Retinal pigment epithelial cell (primary cell): Measurements from ENCODE around the gene PPP1R13B.

ENCODE experiments used
- DNase-seq: peaks from one replicate; pipeline ENCODE4 v3.0.0-alpha.2; 2010; ENCODE audit warnings: low read depth
- H3K4me3 ChIP-seq: 2 replicates; pipeline ENCODE4 v1.5.1; 2011; ENCODE audit warnings: mild to moderate bottlenecking, low read length, control low read depth, moderate library complexity
- CTCF ChIP-seq: conservative IDR thresholded peaks from 2 replicates; pipeline ENCODE4 v1.5.1; 2011; ENCODE audit warnings: low read depth, low read length, control low read depth, inconsistent platforms

Gene PPP1R13B

GRCh38 chr14:103711516-103712431, 135.6 kb downstream of the PPP1R13B start:
- no peak overlapping the region for H3K4me3 ChIP-seq
- DNase-seq, result no peak
- no peak for TF ChIP-seq CTCF

- DNase-seq, result no peak
- H3K4me3 ChIP-seq, result no peak overlapping the region
- no peak for TF ChIP-seq CTCF
These were observed 136.5 kb downstream of the PPP1R13B start for GRCh38 chr14:103710771-103711377.

- no peak for TF ChIP-seq CTCF
- H3K4me3 ChIP-seq, result no peak overlapping the region
- no peak for DNase-seq
These were observed 137.6 kb downstream of the PPP1R13B start for GRCh38 chr14:103709814-103710213.

GRCh38 chr14:103708750-103709187, 138.6 kb downstream of the PPP1R13B start:
- TF ChIP-seq CTCF, result no peak
- no peak for DNase-seq
- H3K4me3 ChIP-seq, result no peak overlapping the region

- TF ChIP-seq CTCF, result no peak
- DNase-seq, result no peak
- no peak overlapping the region for H3K4me3 ChIP-seq
These were observed 139.8 kb downstream of the PPP1R13B start for GRCh38 chr14:103707329-103708263.

- DNase-seq, result no peak
- no peak for TF ChIP-seq CTCF
- no peak overlapping the region for H3K4me3 ChIP-seq
These were observed 140.6 kb downstream of the PPP1R13B start for GRCh38 chr14:103706551-103707328.
